IMR-90 (cell line): ENCODE results near the gene VPREB3. TPM values are rescaled to one million over a fixed set of nuclear protein-coding genes. Genes with fewer than 3 reads are reported as not detected.
A peak's percentile ranks its signal among the peaks of the same experiment; 100 is the strongest.

Experiments
- ATAC-seq: fragments of 200-7000 bp; cut with Tn5 transposase; 2 replicates; pipeline ENCODE4 v1.9.1; 2020; ENCODE audit warnings: low read depth, mild to moderate bottlenecking, moderate library complexity
- BruUV-seq: library from RNA; stranded (reverse); fragments of 400-500 nt; replicated peaks from 2 replicates; lab custom pipeline; 2021; lab: Mats Ljungman, UMichigan
- CTCF ChIA-PET: fragments of 300-600 bp; formaldehyde crosslinking; extraction: SDS; loops from one replicate; lab custom pipeline; 2021; ENCODE audit warnings: antibody characterized with exemption; lab: Yijun Ruan, JAX
- POLR2A ChIA-PET: fragments of 300-600 bp; sonication (Branson Sonifier 250); formaldehyde crosslinking; loops from one replicate; lab custom pipeline; 2022; ENCODE audit warnings: antibody characterized with exemption; ENCODE audit not compliant: unreplicated experiment; lab: Charles Lee
- DNase-seq: peaks from one replicate; pipeline ENCODE4 v3.0.0; 2013
- H2AFZ ChIP-seq: replicated peaks from 2 replicates; pipeline ENCODE3; 2013; ENCODE audit warnings: low read length, mild to moderate bottlenecking; ENCODE audit not compliant: poor library complexity
- H2AK5ac ChIP-seq: 2 replicates; pipeline ENCODE4 v1.6.1; 2013; ENCODE audit warnings: low read depth, low read length, inconsistent platforms
- H2AK9ac ChIP-seq: replicated peaks from 2 replicates; pipeline ENCODE3; 2013; ENCODE audit warnings: mild to moderate bottlenecking, low read depth, low read length, moderate library complexity; ENCODE audit not compliant: poor library complexity
- H2BK120ac ChIP-seq: 2 replicates; pipeline ENCODE4 v1.6.1; 2013; ENCODE audit warnings: low read depth, low read length, inconsistent platforms
- H2BK15ac ChIP-seq: 3 replicates; pipeline ENCODE4 v1.6.1; 2013; ENCODE audit warnings: low read depth, low read length, inconsistent platforms
- H2BK20ac ChIP-seq: 2 replicates; pipeline ENCODE4 v1.6.1; 2013; ENCODE audit warnings: low read depth, mild to moderate bottlenecking, inconsistent platforms, low read length, moderate library complexity
- H2BK5ac ChIP-seq: 2 replicates; pipeline ENCODE4 v1.6.1; 2013; ENCODE audit warnings: mild to moderate bottlenecking, low read depth, low read length, inconsistent platforms; ENCODE audit not compliant: poor library complexity, severe bottlenecking
- H3K14ac ChIP-seq: replicated peaks from 2 replicates; pipeline ENCODE4 v1.6.1; 2013; ENCODE audit warnings: low read depth, low read length, inconsistent platforms
- H3K18ac ChIP-seq: 2 replicates; pipeline ENCODE4 v1.6.1; 2013; ENCODE audit warnings: low read depth, low read length, control low read depth
- H3K23ac ChIP-seq: 2 replicates; pipeline ENCODE4 v1.6.1; 2013; ENCODE audit warnings: low read depth, low read length, inconsistent platforms
- H3K27ac ChIP-seq: 2 replicates; pipeline ENCODE4 v1.5.1; 2013; ENCODE audit warnings: mild to moderate bottlenecking, control low read depth, low read length; ENCODE audit not compliant: insufficient read depth
- H3K27me3 ChIP-seq: 2 replicates; pipeline ENCODE4 v1.6.1; 2013; ENCODE audit warnings: low read length; ENCODE audit not compliant: control insufficient read depth, insufficient read depth
- H3K36me3 ChIP-seq: 2 replicates; pipeline ENCODE4 v1.6.1; 2013; ENCODE audit warnings: low read length, mixed read lengths; ENCODE audit not compliant: control insufficient read depth, insufficient read depth
- H3K4ac ChIP-seq: 2 replicates; pipeline ENCODE4 v1.6.1; 2013; ENCODE audit warnings: low read depth, low read length, inconsistent platforms
- H3K4me1 ChIP-seq: 2 replicates; pipeline ENCODE4 v1.6.1; 2013; ENCODE audit warnings: low read length, mixed read lengths; ENCODE audit not compliant: control insufficient read depth, insufficient read depth
- H3K4me2 ChIP-seq: 2 replicates; pipeline ENCODE4 v1.6.1; 2013; ENCODE audit warnings: low read depth, mild to moderate bottlenecking, control low read depth, low read length, moderate library complexity
- H3K4me3 ChIP-seq: 2 replicates; pipeline ENCODE4 v1.5.1; 2013; ENCODE audit warnings: low read depth, mild to moderate bottlenecking, control low read depth, low read length, moderate library complexity; ENCODE audit not compliant: insufficient read depth
- H3K56ac ChIP-seq: 2 replicates; pipeline ENCODE4 v1.6.1; 2013; ENCODE audit warnings: low read length, inconsistent platforms; ENCODE audit not compliant: insufficient read depth; ENCODE audit errors: extremely low read depth
- H3K79me1 ChIP-seq, 2 experiments: 2 replicates each; pipeline ENCODE4 v1.6.1; 2013; ENCODE audit warnings: low read length in 2 of 2, inconsistent platforms in 1 of 2, low read depth in 1 of 2
- H3K9ac ChIP-seq: 2 replicates; pipeline ENCODE4 v1.6.1; 2013; ENCODE audit warnings: low read depth, low read length, control low read depth
- H3K9me1 ChIP-seq: 2 replicates; pipeline ENCODE4 v1.6.1; 2013; ENCODE audit warnings: low read length, inconsistent platforms; ENCODE audit not compliant: insufficient read depth
- H3K9me3 ChIP-seq: 2 replicates; pipeline ENCODE4 v1.6.1; 2013; ENCODE audit warnings: low read length; ENCODE audit not compliant: control insufficient read depth, insufficient read depth
- H4K20me1 ChIP-seq: 2 replicates; pipeline ENCODE4 v1.6.1; 2013; ENCODE audit warnings: low read length, inconsistent platforms; ENCODE audit not compliant: insufficient read depth
- H4K5ac ChIP-seq: 2 replicates; pipeline ENCODE4 v1.6.1; 2013; ENCODE audit warnings: mild to moderate bottlenecking, low read depth, low read length, control low read depth
- H4K8ac ChIP-seq, 2 experiments: 2 replicates each; pipeline ENCODE4 v1.6.1; 2013; ENCODE audit warnings: low read depth in 2 of 2, low read length in 2 of 2, control low read depth in 1 of 2, inconsistent platforms in 1 of 2
- H4K91ac ChIP-seq: 2 replicates; pipeline ENCODE4 v1.6.1; 2013; ENCODE audit warnings: low read depth, low read length, inconsistent platforms; ENCODE audit not compliant: insufficient read depth
- BHLHE40 ChIP-seq: fragments of 150-350 bp; IDR thresholded peaks from 2 replicates; pipeline ENCODE4 v1.6.1; 2016; ENCODE audit warnings: mild to moderate bottlenecking, low read depth, low read length
- WGBS, 2 experiments: methylation state at CpG; one replicate each; pipeline versions ENCODE4 v1.1.5 to v1.1.7; 2013; ENCODE audit warnings: missing lambda C conversion rate in 2 of 2; ENCODE audit not compliant: insufficient read length in 1 of 2; ENCODE audit errors: extremely low coverage in 2 of 2; 5-methylcytosine and 5-hydroxymethylcytosine counted together
- dilution Hi-C: fragments of 300-500 bp; cut with HindIII; formaldehyde crosslinking; loops from one replicate; pipeline ENCODE4 v1.14.3; 2018; ENCODE audit warnings: low sequenced_read_pairs; ENCODE audit not compliant: unreplicated experiment
- in situ Hi-C: fragments of 300-500 bp; cut with MboI; formaldehyde crosslinking; loops from 3 replicates; pipeline ENCODE4 v1.14.3; 2019; ENCODE audit warnings: low sequenced_read_pairs, inconsistent platforms, mixed read lengths
- intact Hi-C: fragments of 100-400 bp; cut with micrococcal nuclease; formaldehyde crosslinking; loops from 2 replicates; pipeline ENCODE4 v1.10.0; 2022
- polyA plus RNA-seq, 3 experiments: library from polyadenylated mRNA; depleted of rRNA; stranded (reverse); fragments of >200 nt; gene quantifications; 2 replicates each; pipeline ENCODE4 v1.2.3, GENCODE V29; 2012; ENCODE audit warnings: low replicate concordance in 1 of 3
- total RNA-seq: library from RNA; depleted of rRNA; stranded (reverse); fragments of >200 nt; gene quantifications from 2 replicates; pipeline ENCODE4 v1.2.3, GENCODE V29; 2012
- TF ChIP-seq, protein P1 (sequence below): fragments of 150-350 bp; IDR thresholded peaks from 2 replicates; pipeline ENCODE4 v1.6.1; 2016; ENCODE audit warnings: low read depth, mild to moderate bottlenecking, low read length, moderate library complexity, borderline replicate concordance

VPREB3 gene
- total and polyA plus RNA-seq, 2 of the 4 experiments (the other 2 are of a cell fraction) = not detected

GRCh38 chr22:23787600-23787896 is 33.3 kb upstream of the VPREB3 start:
- Histone ChIP-seq H3K23ac (peak overlapping the region; percentile 86), H2AK9ac (peak overlapping the region; percentile 60), H4K91ac (no peak overlapping the region), H2BK120ac (no peak overlapping the region), H3K9me1 (peaks cover 21% of the 10 kb centered on the region), H3K14ac (peak overlapping the region; percentile 81), H2AK5ac (peak overlapping the region; percentile 6; the same call in 1 of the 2 replicates), H3K4me2 (peak overlapping the region; percentile 98), H3K18ac (0 out of 2 replicates have a peak overlapping the region, but pooled peaks have one; percentile 5), H3K9me3 (no peaks in the 10 kb centered on the region), H4K8ac (no peak overlapping the region; a peak in 1 of 4 replicates), H2AFZ (peak overlapping the region; percentile 68), H4K5ac (no peak overlapping the region), H3K27me3 (no peaks in the 10 kb centered on the region), H3K4me3 (peak overlapping the region; percentile 76), H4K20me1 (peaks cover 52% of the 10 kb centered on the region), H3K4ac (peak overlapping the region; percentile 70), H3K56ac (no peak overlapping the region), H2BK15ac (no peak overlapping the region), H3K36me3 (peaks cover 15% of the 10 kb centered on the region), H3K4me1 (peaks cover 23% of the 10 kb centered on the region), H2BK20ac (no peak overlapping the region), H3K9ac (peak overlapping the region; percentile 65), H3K27ac (peak overlapping the region; percentile 11; the same call in 1 of the 2 replicates), H3K79me1 (peaks cover 33 to 54% of the 10 kb centered on the region in 2 experiments), H2BK5ac (no peak overlapping the region)
- WGBS, 2 experiments = 0% methylated on average over 2 of the region's 5 CpGs; no CpG with 5 or more reads in 1 of the 2 experiments
- ChIA-PET CTCF (no interaction called here), POLR2A (no interaction called here)
- no TSS peak for BruUV-seq
- ATAC-seq (no peak), DNase-seq (no peak)
- intact Hi-C loops = no loop called here
- dilution Hi-C loops = no loop called here
- peak; percentile 52; the same call in 1 of the 2 replicates for TF ChIP-seq BHLHE40
- TF ChIP-seq, protein P1, sequence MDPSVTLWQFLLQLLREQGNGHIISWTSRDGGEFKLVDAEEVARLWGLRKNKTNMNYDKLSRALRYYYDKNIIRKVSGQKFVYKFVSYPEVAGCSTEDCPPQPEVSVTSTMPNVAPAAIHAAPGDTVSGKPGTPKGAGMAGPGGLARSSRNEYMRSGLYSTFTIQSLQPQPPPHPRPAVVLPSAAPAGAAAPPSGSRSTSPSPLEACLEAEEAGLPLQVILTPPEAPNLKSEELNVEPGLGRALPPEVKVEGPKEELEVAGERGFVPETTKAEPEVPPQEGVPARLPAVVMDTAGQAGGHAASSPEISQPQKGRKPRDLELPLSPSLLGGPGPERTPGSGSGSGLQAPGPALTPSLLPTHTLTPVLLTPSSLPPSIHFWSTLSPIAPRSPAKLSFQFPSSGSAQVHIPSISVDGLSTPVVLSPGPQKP = no peak
- in situ Hi-C loops = no loop called here
